GM18505 (cell line): ENCODE results near the gene MAGI2.
"Not testable (repeated sequence)": the region's sequence is repeated elsewhere in the genome, so short reads cannot be mapped to it uniquely, and the experiment has no call there.

ENCODE experiments used
- ATAC-seq: cut with Tn5 transposase; IDR thresholded peaks from one replicate; pipeline ENCODE4 v1.9.1; 2021; ENCODE audit not compliant: unreplicated experiment
- POLR2A ChIP-seq: IDR thresholded peaks from 4 replicates; pipeline ENCODE4 v1.6.1; 2011; ENCODE audit warnings: borderline replicate concordance; ENCODE audit not compliant: insufficient read depth, insufficient read length; ENCODE audit errors: extremely low read depth

Gene MAGI2

DNA sequence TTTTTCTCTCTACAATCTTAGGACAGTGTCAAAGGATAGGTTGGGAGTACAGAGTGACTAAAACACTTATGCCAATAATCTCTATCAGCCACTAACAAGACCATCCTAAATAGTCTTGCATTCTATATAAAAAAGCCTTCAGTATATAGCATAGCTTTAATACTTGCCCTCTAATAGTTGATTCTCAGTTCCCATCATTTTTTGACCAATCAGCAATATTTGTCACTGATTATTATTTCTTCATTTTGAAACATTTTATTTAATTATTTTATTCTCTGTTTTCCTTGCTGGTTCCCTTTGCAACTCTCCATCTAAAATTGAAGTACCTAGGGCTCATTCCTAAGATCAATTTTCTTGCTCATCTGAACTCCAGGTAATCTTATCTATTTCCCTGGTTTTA lies 470.0 kb downstream of the MAGI2 start:
- TF ChIP-seq POLR2A = no peak
- no peak for ATAC-seq

DNA sequence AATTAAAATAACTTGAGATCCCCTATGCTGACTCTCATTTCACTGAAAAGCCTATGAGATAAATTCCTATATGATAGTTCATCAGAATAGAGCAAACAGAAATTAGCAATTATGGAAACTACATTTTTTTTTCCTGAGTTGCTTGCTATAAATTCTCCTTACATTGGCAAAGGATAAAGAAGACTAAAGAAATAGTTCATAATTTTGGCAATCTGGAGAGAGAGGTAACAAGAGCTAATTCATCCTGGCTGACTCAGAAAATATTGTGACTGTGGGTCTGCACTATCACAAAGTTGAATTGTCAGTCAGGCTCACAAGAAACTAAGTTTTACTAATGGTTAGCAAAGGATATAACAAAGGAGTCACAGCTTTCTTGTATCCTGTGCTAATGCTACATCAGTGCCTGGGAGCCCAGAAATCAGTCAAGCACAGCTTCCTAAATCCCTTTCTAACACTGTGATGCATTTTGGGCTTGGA lies 483.0 kb downstream of the MAGI2 start:
- TF ChIP-seq POLR2A = no peak
- no peak for ATAC-seq

DNA sequence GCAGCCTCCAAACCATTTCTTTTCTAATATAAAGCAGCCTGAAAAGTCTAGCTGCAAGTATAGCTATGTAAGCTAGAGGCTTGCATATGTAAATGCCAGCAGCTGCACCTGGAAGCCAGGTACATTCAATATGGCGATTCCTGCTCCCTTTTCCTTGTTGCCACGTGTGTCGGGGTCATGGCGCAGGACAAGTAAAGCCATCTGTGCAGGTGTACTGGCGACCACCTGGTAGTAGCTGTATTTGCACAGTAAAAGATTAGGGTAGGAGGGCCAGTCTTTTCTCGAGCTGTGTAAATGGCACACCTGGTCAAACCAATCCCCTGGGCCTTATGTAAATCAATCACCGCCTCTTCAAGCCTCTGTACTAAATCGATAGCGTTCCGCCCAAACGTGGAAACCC lies 484.5 kb downstream of the MAGI2 start:
- no peak for TF ChIP-seq POLR2A
- no peak for ATAC-seq

DNA sequence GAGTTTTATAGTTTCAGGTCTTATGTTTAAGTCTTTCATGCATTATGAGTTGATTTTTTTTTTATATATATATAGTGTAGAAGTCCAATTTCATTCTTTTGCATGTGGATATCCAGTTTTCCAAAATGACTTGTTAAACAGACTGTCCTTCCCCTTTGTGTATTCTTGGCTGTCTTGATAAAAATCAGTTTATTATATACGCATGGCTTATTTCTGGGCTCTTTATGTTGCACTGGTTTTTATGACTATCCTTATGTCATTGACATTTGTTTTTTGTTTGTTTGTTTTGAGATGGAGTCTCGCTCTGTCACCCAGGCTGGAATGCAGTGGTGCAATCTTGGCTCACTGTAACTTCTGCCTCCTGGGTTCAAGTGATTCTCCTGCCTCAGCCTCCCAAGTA lies 485.9 kb downstream of the MAGI2 start:
- ATAC-seq = not testable (repeated sequence)

DNA sequence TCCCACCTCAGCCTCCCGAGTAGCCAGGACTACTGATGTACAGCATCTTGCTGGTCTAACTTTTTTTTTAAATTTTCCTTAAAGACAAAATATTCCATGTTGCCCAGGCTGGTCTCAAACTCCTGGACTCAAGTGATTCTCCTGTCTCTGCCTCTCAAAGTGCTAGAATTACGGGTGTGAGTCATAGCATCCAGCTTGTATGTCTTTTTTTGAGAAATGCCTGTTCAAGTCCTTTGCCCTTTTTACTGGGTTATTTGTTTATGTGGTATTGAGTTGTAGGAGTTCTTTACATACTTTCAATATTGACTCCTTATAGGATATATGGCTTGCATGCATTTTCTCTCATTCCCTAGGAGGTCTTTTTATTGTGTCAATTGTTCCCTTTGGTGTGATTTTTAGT lies 486.4 kb downstream of the MAGI2 start:
- TF ChIP-seq POLR2A = no peak
- ATAC-seq = no peak

DNA sequence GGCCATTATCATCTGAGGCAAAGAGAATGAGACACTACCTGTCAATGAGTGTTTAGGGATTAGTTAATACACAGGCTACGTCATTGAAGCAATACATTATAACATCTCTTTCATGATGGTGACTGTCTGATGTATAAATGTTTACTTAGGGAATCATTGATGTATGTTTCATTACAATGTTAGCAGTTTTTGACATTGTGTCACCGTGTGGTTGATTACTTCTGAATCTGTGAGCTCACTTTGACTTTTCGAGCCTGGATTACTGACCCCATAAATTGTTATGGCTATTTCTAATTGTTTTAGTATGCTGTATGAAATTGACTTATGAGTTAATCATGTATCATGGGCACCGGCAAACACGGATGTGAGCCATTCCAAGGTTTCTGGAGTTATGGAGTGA lies 494.0 kb downstream of the MAGI2 start:
- no peak for ATAC-seq
- TF ChIP-seq POLR2A = no peak

DNA sequence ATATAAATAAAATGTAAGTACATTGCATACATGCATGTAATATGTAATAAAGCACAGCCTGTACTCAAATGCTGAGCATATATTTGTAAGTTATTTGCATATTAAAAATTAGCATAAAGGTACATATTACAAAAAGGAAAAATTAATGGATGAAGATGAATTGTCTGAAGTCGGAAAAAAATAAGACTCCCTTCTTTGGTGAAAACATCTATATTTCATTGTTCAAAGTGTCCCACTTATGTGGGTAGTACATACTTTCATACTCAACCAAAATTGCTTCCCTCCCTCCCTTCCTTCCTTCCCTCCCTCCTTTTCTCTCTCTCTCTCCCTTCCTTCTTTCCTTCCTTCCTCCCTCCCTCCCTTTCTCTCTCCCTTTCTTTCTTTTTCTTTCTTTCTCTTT lies 498.1 kb downstream of the MAGI2 start:
- no peak for ATAC-seq
- no peak for TF ChIP-seq POLR2A

DNA sequence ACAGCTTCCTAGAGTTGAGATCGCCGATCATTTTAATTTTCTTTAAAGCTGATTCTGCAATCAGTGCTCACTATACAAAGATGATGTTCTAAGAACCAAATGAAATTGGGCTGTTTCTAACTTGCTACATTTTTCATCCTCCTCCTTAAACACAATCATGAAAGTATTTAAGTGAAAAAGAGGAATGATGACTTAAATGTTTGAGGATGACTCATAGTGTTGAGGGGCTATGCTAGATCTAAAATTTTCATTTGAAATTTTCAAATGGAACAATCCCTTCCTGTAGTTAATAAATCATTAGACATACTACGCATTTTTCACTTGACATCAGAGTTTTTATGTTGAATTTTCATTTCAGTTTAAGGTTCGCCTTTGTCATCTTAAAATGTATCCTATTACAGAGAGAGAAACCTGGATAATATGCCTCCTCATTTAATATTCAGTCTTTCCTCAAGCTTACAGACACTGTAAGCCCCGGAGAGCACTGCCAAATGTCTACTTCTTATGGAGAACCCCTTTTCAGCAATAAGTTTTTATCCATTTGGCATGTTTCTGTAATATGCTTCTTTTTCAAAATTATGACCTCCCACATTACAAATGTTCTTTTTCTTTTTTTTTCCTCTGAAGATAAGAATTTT lies 499.6 kb downstream of the MAGI2 start:
- no peak for ATAC-seq
- no peak for TF ChIP-seq POLR2A

DNA sequence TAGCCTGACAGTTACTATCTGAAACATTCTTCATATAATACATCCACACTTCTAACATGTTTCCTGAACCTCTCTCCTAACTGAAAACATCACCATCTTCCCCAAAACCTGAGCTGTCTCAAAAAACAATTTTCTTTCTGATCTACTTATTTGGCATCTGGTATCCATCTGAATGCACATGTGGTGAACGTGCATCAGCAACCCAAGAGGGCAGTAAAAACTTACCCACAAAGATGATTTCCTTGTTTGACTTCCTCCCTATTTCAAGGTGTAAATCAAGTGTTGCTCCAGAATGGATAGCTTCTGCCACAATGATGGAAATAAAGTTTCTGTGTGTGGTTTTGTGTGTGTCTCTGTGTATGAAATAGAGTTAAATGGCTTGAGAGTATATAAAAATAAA lies 500.4 kb downstream of the MAGI2 start:
- no peak for TF ChIP-seq POLR2A
- no peak for ATAC-seq

DNA sequence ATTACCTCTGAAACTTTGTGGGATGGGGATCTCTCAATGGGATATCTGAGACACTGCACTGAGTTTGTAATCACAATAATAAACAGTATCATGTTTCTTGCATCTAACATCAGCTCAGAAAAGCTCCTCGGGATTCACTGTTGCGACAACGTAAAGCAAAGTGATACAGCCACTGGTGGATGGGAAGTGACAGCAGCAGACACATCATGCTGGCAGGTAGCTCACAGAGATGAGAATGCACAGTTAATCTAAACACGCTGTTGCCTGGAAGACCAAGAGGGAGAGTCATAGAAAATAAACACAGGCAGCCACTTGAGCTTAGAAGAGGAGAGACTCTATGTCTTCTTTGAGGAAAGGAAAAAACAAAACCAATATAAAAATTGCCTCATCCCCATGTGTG lies 513.8 kb downstream of the MAGI2 start:
- ATAC-seq = no peak
- no peak for TF ChIP-seq POLR2A

DNA sequence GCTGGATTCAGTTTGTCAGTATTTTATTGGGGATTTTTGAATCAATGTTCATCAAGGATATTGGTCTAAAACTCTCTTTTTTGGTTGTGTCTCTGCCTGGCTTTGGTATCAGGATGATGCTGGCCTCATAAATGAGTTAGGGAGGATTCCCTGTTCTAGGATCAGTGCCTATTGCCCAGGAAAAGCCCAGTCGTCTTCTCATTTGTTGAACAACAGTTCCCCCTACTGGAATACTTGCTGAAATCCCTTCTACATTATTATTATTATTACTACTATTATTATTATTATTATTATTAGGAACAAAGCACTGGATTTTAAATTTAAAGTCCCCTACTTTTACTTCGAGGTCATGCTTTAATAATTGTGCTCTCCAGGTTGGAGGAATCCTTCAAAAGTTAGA lies 528.9 kb downstream of the MAGI2 start:
- TF ChIP-seq POLR2A = no peak
- no peak for ATAC-seq

DNA sequence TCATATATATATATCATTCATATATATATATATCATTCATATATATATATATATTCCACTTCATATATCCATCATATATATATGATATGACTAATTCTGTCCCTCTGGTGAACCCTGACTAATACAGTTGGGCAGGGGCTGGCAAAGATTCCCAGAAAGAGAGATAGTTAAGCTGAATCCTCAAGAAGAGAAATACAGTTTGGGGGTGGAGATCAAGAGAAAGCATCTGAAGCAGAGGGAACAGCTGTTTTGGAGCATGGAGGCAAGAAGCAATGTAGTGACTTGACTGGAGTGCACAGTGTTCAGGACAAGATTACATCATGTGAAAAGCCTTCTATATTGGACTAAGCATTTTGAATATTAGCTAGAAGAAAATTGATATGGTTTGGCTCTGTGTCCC lies 540.7 kb downstream of the MAGI2 start:
- no peak for TF ChIP-seq POLR2A

DNA sequence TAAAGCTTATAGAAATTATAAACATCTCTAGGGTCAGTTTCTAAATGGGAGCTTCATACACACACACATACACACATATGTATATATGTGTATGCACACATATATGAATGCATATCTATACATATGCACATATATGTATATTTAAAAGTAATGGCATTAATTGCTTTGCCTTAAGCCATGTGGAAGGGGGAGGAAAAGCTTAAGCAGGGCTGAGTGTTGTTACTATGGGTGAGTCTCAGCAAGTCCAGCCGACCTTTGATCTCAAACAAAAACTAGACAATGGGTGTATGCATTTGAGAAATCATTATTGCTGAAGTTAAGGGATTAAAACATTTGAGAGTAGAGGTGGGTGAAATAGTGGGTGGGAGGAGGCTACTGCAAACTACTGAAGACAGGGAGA lies 546.7 kb downstream of the MAGI2 start:
- ATAC-seq = no peak
- TF ChIP-seq POLR2A = no peak

More for the DNA sequence above, 540.7 kb downstream of the MAGI2 start:
- ATAC-seq = no peak

DNA sequence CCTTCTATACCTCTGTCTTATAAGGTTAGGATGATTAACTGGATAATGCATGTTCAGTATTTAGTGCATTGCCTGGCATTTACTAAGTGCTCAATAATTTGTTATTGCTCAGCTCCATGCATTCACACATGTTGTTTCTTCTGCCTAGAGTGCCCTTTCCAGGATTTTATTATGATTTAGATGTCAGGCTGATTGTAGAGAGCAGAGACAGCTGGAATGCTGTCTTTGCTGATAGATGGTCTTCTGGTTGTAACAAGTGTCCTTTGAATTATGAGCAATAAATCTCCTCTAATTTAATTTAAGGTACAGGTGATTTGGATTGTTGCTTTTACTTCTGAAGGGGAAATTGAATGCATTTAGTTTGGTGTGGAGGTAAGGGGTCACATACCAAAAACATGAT lies 548.0 kb downstream of the MAGI2 start:
- TF ChIP-seq POLR2A = no peak
- no peak for ATAC-seq

DNA sequence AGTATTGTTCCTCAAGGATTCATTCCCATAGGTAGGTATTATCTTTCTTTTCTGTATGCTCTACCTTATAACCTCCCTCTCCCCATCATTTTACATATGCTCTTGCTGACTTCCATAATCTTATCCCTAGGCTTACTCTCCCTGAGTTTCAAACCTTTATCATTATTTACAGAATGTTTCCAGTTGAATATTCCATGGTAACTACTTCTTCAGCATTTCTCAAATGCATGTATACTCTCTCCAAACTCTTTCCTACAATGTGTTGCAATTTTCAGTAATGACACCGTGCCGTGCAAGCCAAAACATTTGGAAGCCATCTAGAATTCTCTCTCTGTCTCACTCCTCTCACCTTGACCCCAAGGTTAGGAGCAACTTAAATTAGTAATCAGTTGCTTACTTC lies 548.5 kb downstream of the MAGI2 start:
- ATAC-seq = no peak
- TF ChIP-seq POLR2A = no peak
